AG04450 (cell line): ENCODE data around the gene AQP7. TPM values are rescaled to one million over a fixed set of nuclear protein-coding genes. Genes with fewer than 3 reads are reported as not detected.

Source experiments
- CTCF ChIA-PET: fragments of 300-600, 350-600 bp; formaldehyde crosslinking; extraction: SDS; loops from one replicate; lab custom pipeline; 2022; ENCODE audit warnings: antibody characterized with exemption, inconsistent platforms; lab: Charles Lee
- POLR2A ChIA-PET: fragments of 350-600 bp; formaldehyde crosslinking; extraction: SDS; loops from one replicate; lab custom pipeline; 2021; ENCODE audit warnings: antibody characterized with exemption, inconsistent platforms; lab: Yijun Ruan, JAX
- DNase-seq: peaks from one replicate; pipeline ENCODE4 v3.0.0-alpha.2; 2011; ENCODE audit warnings: low read depth, low spot score
- H3K27ac ChIP-seq: one replicate; pipeline ENCODE4 v1.5.1; 2012; ENCODE audit warnings: low read depth, low read length, control low read depth
- H3K27me3 ChIP-seq: one replicate; pipeline ENCODE4 v1.6.0; 2012; ENCODE audit warnings: low read length; ENCODE audit not compliant: control insufficient read depth, insufficient read depth
- H3K4me3 ChIP-seq: 2 replicates; pipeline ENCODE4 v1.5.1; 2011; ENCODE audit warnings: mild to moderate bottlenecking, low read depth, low read length, control low read depth
- H3K9me3 ChIP-seq: 2 replicates; pipeline ENCODE4 v1.5.1; 2012; ENCODE audit warnings: low read length; ENCODE audit not compliant: control insufficient read depth, insufficient read depth
- polyA plus RNA-seq: library from polyadenylated mRNA; depleted of rRNA; stranded (reverse); fragments of >200 nt; gene quantifications from 2 replicates; pipeline ENCODE4 v1.2.3, GENCODE V29; 2011
- TF ChIP-seq, protein P1 (sequence below): IDR thresholded peaks from 2 replicates; pipeline ENCODE4 v1.5.1; 2011; ENCODE audit warnings: low read depth, low read length, control low read depth, inconsistent platforms

AQP7 gene
- polyA plus RNA-seq, 1 experiment: 0.11 TPM

DNA sequence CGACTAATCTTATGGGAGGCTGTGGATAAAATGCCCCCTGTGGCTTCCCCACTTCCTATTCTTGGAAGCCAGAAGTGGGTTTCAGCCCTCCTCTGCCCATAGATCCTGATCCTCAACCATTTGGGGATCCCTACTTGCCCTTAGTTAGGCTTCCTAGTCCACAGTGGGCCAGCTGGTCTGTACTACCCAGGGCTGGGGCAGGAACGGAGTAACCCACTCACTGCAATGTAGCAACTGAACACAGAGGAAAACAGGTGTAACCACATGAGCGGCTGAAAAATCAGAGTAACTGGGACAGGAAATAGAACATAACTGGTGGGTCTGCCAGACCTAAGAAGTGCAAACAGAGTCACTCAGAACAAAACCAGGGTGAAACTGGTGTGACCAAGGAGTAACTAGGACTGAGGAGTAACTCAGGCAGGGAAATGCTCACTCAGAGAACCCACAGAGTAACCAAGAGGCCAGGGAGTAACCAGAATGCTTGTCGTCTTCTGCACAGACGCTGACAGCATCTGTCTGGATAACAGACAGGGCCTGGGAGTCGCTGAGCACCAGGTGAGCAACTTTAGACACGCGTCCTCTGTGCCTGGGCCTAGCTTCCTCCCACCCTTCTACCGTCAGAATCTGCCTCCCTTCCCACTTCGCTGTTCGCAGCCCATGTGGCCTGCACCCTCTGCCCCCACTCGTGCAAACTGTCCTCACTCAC, 44.0 kb upstream of the AQP7 start:
- TF ChIP-seq, protein P1, sequence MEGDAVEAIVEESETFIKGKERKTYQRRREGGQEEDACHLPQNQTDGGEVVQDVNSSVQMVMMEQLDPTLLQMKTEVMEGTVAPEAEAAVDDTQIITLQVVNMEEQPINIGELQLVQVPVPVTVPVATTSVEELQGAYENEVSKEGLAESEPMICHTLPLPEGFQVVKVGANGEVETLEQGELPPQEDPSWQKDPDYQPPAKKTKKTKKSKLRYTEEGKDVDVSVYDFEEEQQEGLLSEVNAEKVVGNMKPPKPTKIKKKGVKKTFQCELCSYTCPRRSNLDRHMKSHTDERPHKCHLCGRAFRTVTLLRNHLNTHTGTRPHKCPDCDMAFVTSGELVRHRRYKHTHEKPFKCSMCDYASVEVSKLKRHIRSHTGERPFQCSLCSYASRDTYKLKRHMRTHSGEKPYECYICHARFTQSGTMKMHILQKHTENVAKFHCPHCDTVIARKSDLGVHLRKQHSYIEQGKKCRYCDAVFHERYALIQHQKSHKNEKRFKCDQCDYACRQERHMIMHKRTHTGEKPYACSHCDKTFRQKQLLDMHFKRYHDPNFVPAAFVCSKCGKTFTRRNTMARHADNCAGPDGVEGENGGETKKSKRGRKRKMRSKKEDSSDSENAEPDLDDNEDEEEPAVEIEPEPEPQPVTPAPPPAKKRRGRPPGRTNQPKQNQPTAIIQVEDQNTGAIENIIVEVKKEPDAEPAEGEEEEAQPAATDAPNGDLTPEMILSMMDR: no peak
- Histone ChIP-seq H3K4me3 (peak overlapping the region; percentile 55), H3K9me3 (no peaks in the 10 kb centered on the region), H3K27ac (no peak overlapping the region), H3K27me3 (no peaks in the 10 kb centered on the region)
- DNase-seq: no peak
- POLR2A ChIA-PET: no interaction called here
- CTCF ChIA-PET: interaction anchor here (0.7 to 2.4 kb wide), 3 partner anchors 10 to 71 kb away, joined by 4 to 16 read pairs (median 5); no protein-coding TSS in a partner anchor

DNA sequence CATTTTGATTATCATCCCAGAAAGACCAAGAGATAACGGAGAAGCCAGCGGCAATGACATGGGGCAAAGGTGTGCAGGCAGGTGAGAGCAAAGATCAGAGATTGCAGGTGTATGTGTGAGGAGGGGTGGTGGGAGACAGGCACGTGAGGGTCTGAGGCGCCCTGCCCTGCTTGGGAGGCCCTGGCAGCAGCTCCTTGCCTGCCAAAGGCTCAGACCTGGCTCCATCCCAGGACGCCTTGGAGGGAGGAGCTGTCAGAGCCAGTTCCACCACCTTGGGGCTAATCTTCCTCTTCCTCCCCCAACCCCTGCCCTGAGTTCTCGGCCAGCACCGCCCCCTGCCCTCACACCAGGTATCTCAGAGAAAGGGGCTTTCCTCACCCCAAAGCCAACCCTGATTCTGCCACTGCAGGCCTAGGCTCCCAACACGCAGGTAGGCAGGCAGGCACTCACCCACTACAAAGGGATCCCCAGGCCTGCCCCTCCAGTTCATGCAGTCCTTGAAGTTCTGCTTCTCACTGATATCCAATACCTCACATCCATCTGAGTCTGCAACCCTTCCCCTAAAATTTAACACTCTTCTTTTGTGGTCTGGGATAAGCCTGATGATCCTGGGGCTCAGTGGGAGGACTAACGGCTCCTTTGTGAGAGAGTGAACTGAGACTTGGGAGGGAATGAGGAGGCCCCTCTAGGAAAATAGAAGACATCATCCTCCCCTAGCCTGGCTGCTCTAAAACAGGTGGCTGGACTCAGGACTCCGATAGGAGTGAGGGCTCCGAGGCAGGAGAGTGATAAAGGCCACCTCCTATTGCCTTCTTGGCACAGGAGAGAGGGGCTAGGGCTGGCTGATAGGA, 43.2 kb upstream of the AQP7 start:
- Histone ChIP-seq H3K9me3 (no peaks in the 10 kb centered on the region), H3K27me3 (no peaks in the 10 kb centered on the region), H3K27ac (no peak overlapping the region), H3K4me3 (no peak overlapping the region)
- CTCF ChIA-PET: interaction anchor here (1.5 to 1.6 kb wide), 2 partner anchors 7 to 71 kb away, joined by 6 to 12 read pairs; no protein-coding TSS in a partner anchor
- TF ChIP-seq, protein P1: no peak
- no peak for DNase-seq
- POLR2A ChIA-PET: no interaction called here

DNA sequence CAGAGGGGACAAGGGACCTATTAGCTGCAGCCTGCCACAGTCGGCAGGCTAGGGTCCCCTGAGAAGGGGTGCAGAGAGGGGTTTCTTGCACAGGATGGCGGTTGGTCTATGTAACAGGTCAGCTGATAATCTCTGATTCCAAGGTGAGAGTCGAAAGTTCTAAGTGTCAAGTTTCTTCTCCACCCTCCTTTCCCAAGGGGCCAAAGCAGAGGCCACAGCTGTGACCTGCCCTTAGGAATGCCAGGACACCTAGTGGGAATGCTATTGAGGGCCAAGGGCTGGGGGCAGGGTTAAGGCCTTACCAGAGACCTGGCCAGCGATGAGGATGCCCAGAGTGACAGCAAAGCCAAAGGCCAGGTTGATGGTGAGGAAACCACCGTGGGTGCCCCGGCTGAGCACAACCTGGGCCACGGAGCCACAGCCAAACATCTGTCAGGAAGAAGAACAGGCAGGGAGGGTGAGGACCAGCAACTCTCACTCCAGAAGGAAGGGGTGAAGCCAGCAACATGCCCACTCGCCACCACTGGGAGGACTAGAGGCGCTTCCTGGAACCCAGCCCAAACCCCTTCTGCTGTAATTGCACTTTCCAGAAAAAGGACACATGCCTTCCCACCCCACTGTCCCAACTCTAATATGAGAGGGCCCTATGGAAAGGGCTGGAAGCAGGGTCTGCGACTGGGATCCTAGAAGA, 41.2 kb upstream of the AQP7 start:
- no peaks in the 10 kb centered on the region for H3K9me3 ChIP-seq
- H3K27ac ChIP-seq: no peak overlapping the region
- no peaks in the 10 kb centered on the region for H3K27me3 ChIP-seq
- POLR2A ChIA-PET: no interaction called here
- no peak for DNase-seq
- TF ChIP-seq, protein P1: no peak
- CTCF ChIA-PET: interaction anchor here (1.3 to 4.4 kb wide), 5 partner anchors 9 to 278 kb away, joined by 3 to 48 read pairs (median 6); no protein-coding TSS in a partner anchor
- H3K4me3 ChIP-seq: no peak overlapping the region

DNA sequence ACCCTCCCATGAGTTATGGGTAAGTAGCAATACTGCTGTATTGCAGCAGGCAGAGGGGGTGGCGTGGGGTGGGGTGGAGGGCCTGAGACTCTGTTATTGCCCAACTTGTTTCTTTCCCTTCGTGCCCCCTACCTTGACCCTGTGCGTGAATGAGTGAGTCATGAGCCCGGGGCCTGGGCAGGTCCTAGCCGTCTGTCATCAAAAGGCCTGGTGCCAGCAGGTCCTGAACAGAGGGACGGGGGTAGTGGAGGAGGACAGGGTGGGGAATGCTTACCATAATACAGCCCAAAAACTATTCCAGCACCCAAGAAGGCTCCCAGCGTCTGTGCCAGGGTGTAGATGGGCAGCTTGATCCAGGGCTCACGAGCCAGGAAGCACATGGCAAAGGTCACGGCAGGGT, 40.7 kb upstream of the AQP7 start:
- ChIA-PET POLR2A (no interaction called here), CTCF (interaction anchor here (1.4 to 4.4 kb wide), 3 partner anchors 10 to 28 kb away, joined by 3 to 48 read pairs (median 4); no protein-coding TSS in a partner anchor)
- H3K27ac ChIP-seq: no peak overlapping the region
- no peaks in the 10 kb centered on the region for H3K27me3 ChIP-seq
- no peak overlapping the region for H3K4me3 ChIP-seq
- H3K9me3 ChIP-seq: no peaks in the 10 kb centered on the region
- TF ChIP-seq, protein P1: no peak
- DNase-seq: no peak
